ENCODE results near the gene FAM13B.
A peak's percentile ranks its signal among the peaks of the same experiment; 100 is the strongest.
"Not testable (repeated sequence)": the region's sequence is repeated elsewhere in the genome, so short reads cannot be mapped to it uniquely, and the experiment has no call there.

FAM13B gene

GRCh38 chr5:138032572-138033385, at the start of gene FAM13B:
Gene FAM13B (minus strand): TSS chr5:138033079. CDS start chr5:138019111, 13,968 bp downstream.
- peak; percentile 81 for DNase-seq

DNA sequence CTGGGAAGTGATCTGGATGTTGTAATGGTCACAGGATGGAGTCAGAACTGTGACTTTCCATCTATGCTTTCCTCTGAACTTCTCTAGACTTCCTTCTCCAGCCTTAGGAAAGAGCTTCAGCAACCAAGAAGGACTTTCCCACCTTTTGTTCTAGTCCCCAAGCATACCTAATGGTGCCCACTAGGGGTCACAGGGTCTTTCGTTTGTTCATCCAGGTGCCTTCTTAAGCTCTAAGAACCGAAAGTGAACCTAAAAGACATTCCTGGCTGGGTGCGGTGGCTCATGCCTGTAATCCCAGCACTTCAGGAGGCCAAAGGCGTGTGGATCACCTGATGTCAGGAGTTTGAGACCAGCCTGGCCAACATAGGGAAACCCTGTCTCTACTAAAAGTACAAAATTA, 49.2 kb upstream of the FAM13B start:
- no peak for DNase-seq

GRCh38 chr5:138078006-138078643, 45.2 kb upstream of the FAM13B start:
- DNase-seq: no peak

- peak; percentile 51 for DNase-seq
These were observed 44.3 kb upstream of the FAM13B start for GRCh38 chr5:138077064-138077696.

DNA sequence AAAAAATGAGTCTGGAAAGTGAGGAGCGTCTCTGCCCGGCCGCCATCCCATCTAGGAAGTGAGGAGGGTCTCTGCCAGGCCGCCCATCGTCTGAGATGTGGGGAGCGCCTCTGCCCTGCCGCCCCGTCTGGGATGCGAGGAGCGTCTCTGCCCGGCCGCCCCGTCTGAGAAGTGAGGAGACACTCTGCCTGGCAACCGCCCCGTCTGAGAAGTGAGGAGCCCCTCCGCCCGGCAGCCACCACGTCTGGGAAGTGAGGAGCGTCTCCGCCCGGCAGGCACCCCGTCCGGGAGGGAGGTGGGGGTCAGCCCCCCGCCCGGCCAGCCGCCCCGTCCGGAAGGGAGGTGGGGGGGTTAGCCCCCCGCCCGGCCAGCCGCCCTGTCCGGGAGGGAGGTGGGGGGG, 37.1 kb upstream of the FAM13B start:
- DNase-seq: not testable (repeated sequence)

DNA sequence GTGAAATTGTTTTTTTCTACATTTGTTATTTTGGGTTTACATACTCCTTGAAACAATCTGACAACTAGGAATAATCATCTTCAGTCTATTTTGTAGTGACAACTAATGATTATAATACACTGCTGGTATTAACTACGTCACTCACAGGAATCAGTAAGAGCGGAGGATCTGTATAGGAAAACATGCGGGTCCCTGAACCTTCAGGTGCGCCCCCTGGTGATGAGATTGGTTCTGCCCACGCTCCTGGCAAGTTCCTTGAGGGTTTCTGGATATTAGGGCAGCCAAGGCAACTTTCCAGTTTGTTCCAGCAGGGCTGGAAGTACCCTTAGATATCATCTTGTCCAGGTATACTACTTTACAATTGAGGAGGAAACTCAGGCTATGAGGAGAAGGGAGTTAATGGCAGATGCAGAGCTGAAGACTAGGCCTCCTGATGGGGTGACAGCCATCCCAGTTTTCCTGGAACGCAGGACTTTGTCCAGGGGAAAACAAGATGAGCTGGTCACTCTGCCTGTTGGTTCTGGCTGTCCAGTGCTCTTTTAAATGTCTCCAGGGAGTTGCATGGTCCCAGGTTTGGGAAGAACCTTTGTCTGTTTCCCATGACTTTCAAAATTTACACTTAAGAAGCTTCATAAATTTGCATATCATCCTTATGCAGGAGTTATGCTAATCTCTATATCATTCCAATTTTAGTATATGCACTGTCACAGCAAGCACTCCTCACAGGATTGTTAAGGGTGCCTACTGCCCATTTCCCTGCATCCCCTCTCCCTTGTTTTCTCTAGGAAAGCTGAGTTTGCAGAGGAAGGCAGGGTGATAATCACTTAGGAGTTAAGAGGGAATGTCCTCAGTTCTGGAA, 36.1 kb upstream of the FAM13B start:
- DNase-seq: peak; percentile 69

GRCh38 chr5:138067945-138068344, 35.1 kb upstream of the FAM13B start:
- DNase-seq: no peak

- DNase-seq: no peak
These were observed 32.2 kb upstream of the FAM13B start for GRCh38 chr5:138065102-138065501.

GRCh38 chr5:138064526-138064925, 31.6 kb upstream of the FAM13B start:
- DNase-seq: no peak

GRCh38 chr5:138054847-138055558, 22.1 kb upstream of the FAM13B start:
- no peak for DNase-seq

- DNase-seq: no peak
These were observed 21.3 kb upstream of the FAM13B start for GRCh38 chr5:138054206-138054605.

GRCh38 chr5:138053554-138053953, 20.7 kb upstream of the FAM13B start:
- no peak for DNase-seq

DNA sequence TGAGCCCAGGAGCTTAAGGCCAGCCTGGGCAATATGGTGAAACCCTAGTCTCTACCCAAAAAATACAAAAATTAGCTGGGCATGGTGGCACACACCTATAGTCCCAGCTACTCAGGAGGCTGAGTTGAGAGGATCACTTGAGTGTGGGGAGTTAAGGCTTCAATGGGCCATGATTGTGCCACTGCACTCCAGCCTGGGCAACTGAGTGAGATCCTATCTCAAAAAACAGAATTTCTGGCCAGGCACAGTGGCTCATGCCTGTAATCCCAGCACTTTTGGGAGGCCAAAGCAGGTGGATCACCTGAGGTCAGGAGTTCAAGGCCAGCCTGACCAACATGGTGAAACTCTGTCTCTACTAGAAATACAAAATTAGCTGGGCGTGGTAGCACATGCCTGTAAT, 19.8 kb upstream of the FAM13B start:
- not testable (repeated sequence) for DNase-seq

DNA sequence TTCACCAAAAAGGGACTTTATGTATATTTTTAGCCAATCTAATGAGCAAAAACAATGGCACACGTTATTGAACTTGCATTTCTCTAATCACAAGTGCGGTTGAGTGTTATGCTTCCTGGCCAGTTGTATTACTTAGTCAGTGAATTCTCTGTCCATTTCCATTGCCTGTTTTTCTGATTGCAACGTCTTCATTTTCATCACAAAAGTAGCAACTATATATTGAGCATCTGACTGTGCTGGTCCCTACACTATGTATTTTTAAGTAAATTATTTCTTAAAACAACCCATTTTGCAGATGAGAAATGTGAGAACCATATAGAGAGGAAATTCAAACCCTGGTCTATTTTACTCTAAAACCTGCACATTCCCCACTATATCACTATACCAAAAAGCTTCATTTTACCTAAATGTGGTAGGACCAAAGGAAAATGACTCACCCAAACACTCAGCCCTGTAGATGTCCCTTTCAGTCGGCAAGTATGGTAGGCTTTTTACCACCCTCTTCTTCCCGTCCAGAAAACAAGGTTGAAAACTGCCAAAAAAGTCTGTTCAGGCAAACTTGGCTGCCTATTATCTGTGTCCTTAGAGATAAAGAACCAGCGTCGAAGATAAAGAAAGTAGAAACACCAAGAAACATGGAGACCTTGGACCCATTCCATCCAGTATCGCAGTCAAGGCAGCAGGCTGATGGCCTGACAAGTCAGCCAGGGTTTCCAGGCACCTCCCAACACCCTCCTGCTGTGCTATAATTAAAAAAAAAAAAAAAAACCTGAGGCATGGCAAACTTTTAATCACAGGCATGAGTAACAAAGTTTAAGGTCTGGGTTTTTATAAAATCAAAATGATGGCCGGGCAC, 18.8 kb upstream of the FAM13B start:
- DNase-seq: no peak

DNA sequence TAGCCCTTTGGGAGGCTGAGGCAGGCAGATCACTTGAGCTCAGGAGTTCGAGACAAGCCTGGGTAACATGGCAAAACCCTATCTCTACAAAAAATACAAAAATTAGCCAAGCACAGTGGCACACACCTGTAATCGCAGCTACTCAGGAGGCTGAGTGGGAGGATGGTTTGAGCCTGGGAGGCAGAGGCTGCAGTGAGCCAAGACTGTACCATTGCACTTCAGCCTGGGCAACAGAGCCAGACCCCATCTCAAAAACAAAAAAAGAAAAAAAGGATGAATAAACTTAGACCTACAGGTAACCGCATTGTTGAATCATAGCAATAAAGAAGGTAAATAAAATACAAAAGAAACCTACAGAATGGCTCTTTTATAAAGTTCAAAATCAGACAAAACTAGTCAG, 12.4 kb upstream of the FAM13B start:
- not testable (repeated sequence) for DNase-seq

DNA sequence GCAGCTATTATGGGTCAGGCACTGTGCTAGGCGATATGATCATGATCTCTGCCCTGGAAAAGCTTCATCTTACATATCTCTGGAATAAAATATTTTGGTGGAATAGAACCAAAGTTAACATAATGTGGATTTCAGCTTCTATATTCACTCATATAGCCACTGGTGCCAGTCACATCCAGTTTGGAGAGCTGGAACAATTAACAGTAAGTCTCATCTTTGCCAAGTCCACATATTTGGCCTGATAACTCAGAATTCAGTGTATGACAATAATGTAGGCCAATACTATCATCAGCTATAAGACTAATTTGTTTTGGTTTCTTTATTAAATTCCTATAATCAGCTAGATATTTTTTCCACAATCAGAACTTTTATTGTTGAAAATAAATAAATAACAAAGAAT, 5.9 kb upstream of the FAM13B start:
- no peak for DNase-seq

DNA sequence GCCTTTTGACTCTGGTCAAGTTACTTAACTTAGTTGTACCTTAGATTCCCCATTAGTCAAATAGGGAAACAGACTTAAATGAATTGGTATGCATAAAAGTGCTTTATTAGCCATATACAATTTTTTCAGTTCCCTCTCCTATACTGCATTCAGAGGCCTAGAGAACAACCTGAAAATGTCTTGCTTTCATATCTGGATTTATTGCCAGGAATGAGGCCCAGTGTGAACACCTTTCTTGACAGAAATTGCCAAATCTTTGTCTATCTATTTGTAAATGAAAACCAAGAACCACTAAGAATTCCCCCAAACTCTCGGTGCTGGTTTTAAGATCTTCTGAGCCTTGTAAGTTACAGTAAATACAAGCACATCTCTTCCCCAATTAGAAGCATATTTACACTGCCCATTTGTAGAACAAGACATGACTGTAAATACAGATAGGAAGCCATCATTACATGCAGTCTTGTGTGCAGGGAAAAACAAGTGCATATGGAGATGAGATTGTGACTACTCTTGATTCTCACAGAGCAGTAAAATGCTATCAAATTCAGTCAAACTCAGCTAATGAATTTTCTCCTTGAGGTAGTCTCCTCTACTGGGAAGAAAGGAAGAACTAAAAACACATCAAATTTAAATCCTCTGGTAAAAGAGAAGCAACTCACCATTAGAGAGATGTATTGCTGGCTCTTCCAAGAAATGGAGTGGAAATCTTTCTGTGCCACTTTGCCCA, 5.2 kb upstream of the FAM13B start:
- DNase-seq: no peak

DNA sequence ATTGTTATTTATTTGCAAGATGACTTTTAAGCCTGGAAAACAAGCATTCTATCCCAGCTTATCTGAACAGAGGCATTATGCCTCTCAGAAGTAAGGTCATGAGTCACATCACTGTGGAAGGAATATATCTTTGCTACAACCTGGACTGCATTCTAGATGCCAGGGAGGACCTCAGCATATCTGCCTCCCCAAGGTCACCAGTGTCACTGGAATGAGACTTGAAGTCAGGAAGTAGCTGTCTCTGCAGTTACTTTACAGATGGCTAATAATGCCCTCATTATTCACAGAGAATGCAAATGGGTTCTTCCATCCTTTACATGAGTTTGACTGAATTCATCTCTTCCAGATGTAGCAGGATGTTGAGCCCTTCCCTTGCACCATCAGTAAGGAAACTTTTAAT, 4.4 kb upstream of the FAM13B start:
- DNase-seq: no peak

GRCh38 chr5:138035605-138036537, 3.0 kb upstream of the FAM13B start:
- DNase-seq: peak; percentile 38
